ENCODE measurements around the gene AVPR1A. TPM values are rescaled to one million over a fixed set of nuclear protein-coding genes. Genes with fewer than 3 reads are reported as not detected.

The AVPR1A gene
- total RNA-seq, 2 experiments from 2014 or later, result not detected

DNA sequence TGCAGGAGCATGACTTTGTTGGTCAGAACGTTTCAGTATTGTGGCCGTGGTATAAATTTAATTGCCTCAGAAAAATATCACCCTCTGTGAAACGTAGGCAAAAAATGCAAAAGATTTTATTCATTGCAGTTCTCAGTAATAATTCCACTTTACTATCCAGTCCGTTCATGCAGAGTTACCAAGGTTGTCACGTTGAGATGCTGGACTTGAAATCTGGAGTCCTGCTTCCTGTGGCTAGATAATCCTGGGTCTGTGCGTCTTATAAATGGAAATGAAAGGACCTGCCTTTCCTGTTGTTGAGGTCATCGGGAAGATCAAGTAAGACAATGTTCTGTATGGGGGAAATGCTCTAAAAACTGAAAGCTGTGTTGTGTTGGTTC lies 1.3 kb upstream of the AVPR1A start:
- TF ChIP-seq, protein P1, sequence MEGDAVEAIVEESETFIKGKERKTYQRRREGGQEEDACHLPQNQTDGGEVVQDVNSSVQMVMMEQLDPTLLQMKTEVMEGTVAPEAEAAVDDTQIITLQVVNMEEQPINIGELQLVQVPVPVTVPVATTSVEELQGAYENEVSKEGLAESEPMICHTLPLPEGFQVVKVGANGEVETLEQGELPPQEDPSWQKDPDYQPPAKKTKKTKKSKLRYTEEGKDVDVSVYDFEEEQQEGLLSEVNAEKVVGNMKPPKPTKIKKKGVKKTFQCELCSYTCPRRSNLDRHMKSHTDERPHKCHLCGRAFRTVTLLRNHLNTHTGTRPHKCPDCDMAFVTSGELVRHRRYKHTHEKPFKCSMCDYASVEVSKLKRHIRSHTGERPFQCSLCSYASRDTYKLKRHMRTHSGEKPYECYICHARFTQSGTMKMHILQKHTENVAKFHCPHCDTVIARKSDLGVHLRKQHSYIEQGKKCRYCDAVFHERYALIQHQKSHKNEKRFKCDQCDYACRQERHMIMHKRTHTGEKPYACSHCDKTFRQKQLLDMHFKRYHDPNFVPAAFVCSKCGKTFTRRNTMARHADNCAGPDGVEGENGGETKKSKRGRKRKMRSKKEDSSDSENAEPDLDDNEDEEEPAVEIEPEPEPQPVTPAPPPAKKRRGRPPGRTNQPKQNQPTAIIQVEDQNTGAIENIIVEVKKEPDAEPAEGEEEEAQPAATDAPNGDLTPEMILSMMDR (conservative IDR thresholded peaks at IDR 0.05; ENCODE audit: low read length), result no peak; the same call in 1 of the 2 replicates
- TF ChIP-seq EZH2phosphoT487 (IDR thresholded peaks at IDR 0.05; ENCODE audit: borderline replicate concordance, low read depth, low read length), result no peak
- ChIA-PET CTCF (ENCODE audit: unreplicated experiment) (no interaction called here), POLR2A (no interaction called here)
- DNase-seq (ENCODE audit: low spot score), result no peak
- Histone ChIP-seq H3K4me2 (ENCODE audit: low read length) (no peak overlapping the region), H3K79me2 (ENCODE audit: insufficient read depth, low read depth, low read length) (no peaks in the 10 kb centered on the region), H2AFZ (ENCODE audit: low read length) (no peak overlapping the region), H3K9me3 (ENCODE audit: low read length) (no peaks in the 10 kb centered on the region), H3K27ac (ENCODE audit: low read depth, low read length, poor library complexity, severe bottlenecking) (no peak overlapping the region), H3K36me3 (ENCODE audit: insufficient read depth, low read length) (no peaks in the 10 kb centered on the region), H3K4me3 (ENCODE audit: low read depth, low read length, poor library complexity, severe bottlenecking) (no peak overlapping the region), H3K4me1 (ENCODE audit: insufficient read depth, low read length, poor library complexity, severe bottlenecking) (no peaks in the 10 kb centered on the region), H4K20me1 (ENCODE audit: insufficient read depth, low read length) (no peaks in the 10 kb centered on the region), H3K9me2 (ENCODE audit: insufficient read depth, low read length) (no peaks in the 10 kb centered on the region)
- intact Hi-C loops (cut with micrococcal nuclease; ENCODE audit: unreplicated experiment), result no loop called here
- BruUV-seq (replicated peaks), result no TSS peak

DNA sequence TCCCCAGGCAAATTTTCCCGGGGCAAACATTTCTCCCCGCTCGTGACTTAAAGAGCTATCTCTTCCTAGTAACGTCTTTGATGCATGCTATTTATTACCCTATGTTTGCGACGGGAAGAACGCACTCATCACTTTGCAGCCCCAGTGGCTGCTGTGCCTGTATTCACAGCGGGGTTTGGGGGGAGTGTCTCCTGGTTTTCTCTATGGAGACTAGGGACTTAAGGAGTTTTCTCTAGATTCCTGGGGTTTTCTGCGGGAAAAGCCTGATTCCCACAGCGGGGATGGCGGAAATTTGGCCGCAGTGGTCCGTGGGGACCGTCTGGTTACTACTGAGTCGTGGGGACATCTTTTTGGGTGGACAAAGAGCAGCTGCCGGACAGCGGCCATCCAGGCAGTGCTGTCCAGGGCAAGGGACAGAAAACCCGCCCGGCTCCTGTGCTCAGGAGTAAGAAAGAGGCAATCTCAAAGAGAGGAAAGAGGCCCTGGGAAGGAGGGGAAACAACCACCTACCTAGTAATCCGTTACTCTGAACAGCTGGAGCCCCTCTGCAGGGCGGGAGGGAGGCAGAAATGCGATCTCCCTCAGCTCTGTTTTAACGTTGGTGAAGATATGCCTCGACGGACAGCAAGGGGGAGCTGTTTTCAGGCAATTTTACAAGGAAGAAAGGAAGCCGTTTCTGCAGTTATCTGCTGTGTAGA lies 771 bp upstream of the AVPR1A start:
- no peaks in the 10 kb centered on the region for H3K4me1 ChIP-seq (ENCODE audit: insufficient read depth, low read length, poor library complexity, severe bottlenecking)
- H3K9me2 ChIP-seq (ENCODE audit: insufficient read depth, low read length), result no peaks in the 10 kb centered on the region
- no peak overlapping the region for H3K27ac ChIP-seq (ENCODE audit: low read depth, low read length, poor library complexity, severe bottlenecking)
- H2AFZ ChIP-seq (ENCODE audit: low read length), result no peak overlapping the region
- CTCF ChIA-PET (ENCODE audit: unreplicated experiment), result no interaction called here
- no peaks in the 10 kb centered on the region for H3K36me3 ChIP-seq (ENCODE audit: insufficient read depth, low read length)
- H3K9me3 ChIP-seq (ENCODE audit: low read length), result no peaks in the 10 kb centered on the region
- H3K79me2 ChIP-seq (ENCODE audit: insufficient read depth, low read depth, low read length), result no peaks in the 10 kb centered on the region
- TF ChIP-seq, protein P1 (conservative IDR thresholded peaks at IDR 0.05; ENCODE audit: low read length), result peak; percentile 68
- TF ChIP-seq EZH2phosphoT487 (IDR thresholded peaks at IDR 0.05; ENCODE audit: borderline replicate concordance, low read depth, low read length), result no peak
- H3K4me3 ChIP-seq (ENCODE audit: low read depth, low read length, poor library complexity, severe bottlenecking), result no peak overlapping the region
- DNase-seq (ENCODE audit: low spot score), result peak; percentile 7
- intact Hi-C loops (cut with micrococcal nuclease; ENCODE audit: unreplicated experiment), result no loop called here
- POLR2A ChIA-PET, result no interaction called here
- no peaks in the 10 kb centered on the region for H4K20me1 ChIP-seq (ENCODE audit: insufficient read depth, low read length)
- no peak overlapping the region for H3K4me2 ChIP-seq (ENCODE audit: low read length)
- BruUV-seq (replicated peaks), result no TSS peak

DNA sequence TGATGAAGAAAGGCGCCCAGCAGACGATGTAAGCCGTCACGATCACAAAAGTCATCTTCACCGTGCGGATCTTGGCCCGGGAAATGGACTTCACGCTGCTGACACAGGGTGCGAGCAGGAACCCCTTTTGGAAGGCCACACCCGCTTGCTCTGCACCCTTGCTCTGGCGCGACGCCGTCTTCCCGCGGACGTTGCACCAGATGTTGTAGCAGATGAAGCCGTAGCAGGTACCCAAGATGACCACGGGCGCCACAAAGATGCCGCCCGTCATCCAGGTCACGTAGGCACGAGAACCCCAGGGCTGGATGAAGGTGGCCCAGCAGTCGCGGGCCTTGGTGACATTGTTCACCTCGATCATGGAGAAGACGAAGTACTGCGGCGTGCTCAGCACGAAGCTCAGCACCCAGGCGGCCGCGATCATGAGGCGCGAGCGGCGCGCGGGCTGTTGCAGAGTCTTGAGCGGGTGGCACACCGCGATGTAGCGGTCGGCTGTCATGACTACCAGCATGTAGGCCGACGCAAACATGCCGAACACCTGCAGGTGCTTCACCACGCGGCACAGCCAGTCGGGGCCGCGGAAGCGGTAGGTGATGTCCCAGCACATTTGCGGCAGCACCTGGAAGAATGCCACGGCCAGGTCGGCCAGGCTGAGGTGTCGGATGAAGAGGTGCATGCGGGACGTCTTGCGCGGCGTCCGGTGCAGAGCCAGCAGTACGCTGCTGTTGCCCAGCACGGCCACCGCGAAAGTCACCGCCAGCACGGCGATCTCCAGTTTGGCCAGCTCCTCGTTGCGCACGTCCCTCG lies 890 bp downstream of the AVPR1A start:
- BruUV-seq (replicated peaks), result no TSS peak
- POLR2A ChIA-PET, result no interaction called here
- no peak overlapping the region for H3K4me2 ChIP-seq (ENCODE audit: low read length)
- intact Hi-C loops (cut with micrococcal nuclease; ENCODE audit: unreplicated experiment), result no loop called here
- H3K27ac ChIP-seq (ENCODE audit: low read depth, low read length, poor library complexity, severe bottlenecking), result no peak overlapping the region
- H3K9me3 ChIP-seq (ENCODE audit: low read length), result no peaks in the 10 kb centered on the region
- no peak for TF ChIP-seq EZH2phosphoT487 (IDR thresholded peaks at IDR 0.05; ENCODE audit: borderline replicate concordance, low read depth, low read length)
- TF ChIP-seq, protein P1 (conservative IDR thresholded peaks at IDR 0.05; ENCODE audit: low read length), result no peak
- H3K4me3 ChIP-seq (ENCODE audit: low read depth, low read length, poor library complexity, severe bottlenecking), result no peak overlapping the region
- H2AFZ ChIP-seq (ENCODE audit: low read length), result no peak overlapping the region
- no peaks in the 10 kb centered on the region for H3K36me3 ChIP-seq (ENCODE audit: insufficient read depth, low read length)
- CTCF ChIA-PET (ENCODE audit: unreplicated experiment), result no interaction called here
- H3K79me2 ChIP-seq (ENCODE audit: insufficient read depth, low read depth, low read length), result no peaks in the 10 kb centered on the region
- H4K20me1 ChIP-seq (ENCODE audit: insufficient read depth, low read length), result no peaks in the 10 kb centered on the region
- no peak for DNase-seq (ENCODE audit: low spot score)
- H3K4me1 ChIP-seq (ENCODE audit: insufficient read depth, low read length, poor library complexity, severe bottlenecking), result no peaks in the 10 kb centered on the region
- H3K9me2 ChIP-seq (ENCODE audit: insufficient read depth, low read length), result no peaks in the 10 kb centered on the region

Measured in OCI-LY7 (cell line).